Renal cortical epithelial cell (primary cell): ENCODE measurements around the gene JPH3. TPM values are rescaled to one million over a fixed set of nuclear protein-coding genes. Genes with fewer than 3 reads are reported as not detected.

Source experiments
- DNase-seq: peaks from one replicate; pipeline ENCODE4 v3.0.0-alpha.2; 2011; ENCODE audit warnings: low read depth
- total RNA-seq: library from RNA; depleted of rRNA; stranded (reverse); fragments of >200 nt; gene quantifications from 2 replicates; pipeline ENCODE4 v1.2.3, GENCODE V29; 2014

The JPH3 gene
- total RNA-seq, 1 donor from 2014 or later, result 0.50 TPM

DNA sequence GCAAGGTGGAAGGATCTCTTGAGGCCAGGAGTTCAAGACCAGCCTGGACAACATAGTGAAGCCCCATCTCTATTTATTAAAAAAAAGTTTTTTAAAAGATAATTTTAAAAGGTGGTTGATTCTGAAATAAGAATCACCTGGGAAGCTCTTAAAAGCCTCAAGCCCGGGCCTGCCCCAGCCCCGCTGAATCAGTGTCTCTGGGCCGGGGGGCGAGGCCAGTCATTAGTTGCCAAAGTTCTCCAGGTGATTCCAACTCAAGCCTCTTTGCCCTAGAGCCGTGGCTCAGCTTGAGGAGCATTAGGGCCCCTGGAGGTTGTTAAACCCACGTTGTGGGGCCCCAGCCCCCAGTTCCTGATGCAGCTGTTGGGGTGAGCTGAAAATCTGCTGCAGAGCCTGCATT, 24.6 kb downstream of the JPH3 start:
- DNase-seq, result no peak

GRCh38 chr16:87627542-87628245, 25.4 kb downstream of the JPH3 start:
- no peak for DNase-seq

DNA sequence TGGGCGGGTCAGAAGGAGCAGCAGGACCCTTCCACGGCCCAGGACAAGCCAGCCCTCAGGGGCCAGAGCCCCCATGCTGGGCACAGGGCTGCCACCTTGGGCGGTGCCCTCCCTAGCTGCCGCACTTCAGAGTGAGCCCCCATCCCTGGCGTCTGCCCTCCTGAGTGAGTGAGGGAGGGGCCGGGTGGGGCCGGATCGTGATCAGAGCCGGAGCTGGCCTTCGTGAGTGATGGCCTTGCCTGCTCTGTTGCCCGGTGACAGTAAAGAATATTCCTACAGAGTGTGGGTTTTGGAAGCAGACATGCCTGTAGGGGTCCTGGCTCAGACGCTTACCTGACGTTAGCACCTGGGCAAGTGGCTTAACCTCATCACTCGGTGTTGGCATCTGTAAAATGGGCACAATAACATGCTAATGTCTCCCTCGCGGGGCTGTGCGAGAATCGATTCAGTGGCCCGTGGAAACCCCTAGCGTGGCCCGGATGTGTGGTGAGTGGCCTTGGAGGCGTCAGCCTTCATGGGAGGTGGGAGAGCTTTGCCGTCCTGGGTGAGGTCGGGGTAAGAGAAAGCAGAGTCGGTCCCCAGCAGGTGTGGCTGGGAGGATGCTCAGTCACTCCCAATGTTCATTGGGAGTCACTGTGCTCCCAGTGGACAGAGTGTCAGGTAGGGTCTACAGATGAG, 26.1 kb downstream of the JPH3 start:
- no peak for DNase-seq

- DNase-seq, result peak; percentile 88
Measured at GRCh38 chr16:87628940-87629339, 26.6 kb downstream of the JPH3 start.

- DNase-seq, result no peak
Measured at GRCh38 chr16:87631067-87631466, 28.8 kb downstream of the JPH3 start.

- DNase-seq, result no peak
Measured at GRCh38 chr16:87634411-87634810, 32.1 kb downstream of the JPH3 start.

- peak; percentile 21 for DNase-seq
Measured at GRCh38 chr16:87635541-87636049, 33.3 kb downstream of the JPH3 start.

- peak; percentile 67 for DNase-seq
Measured at GRCh38 chr16:87636050-87636684, 33.9 kb downstream of the JPH3 start.

- DNase-seq, result no peak
Measured at GRCh38 chr16:87636741-87637140, 34.4 kb downstream of the JPH3 start.

- DNase-seq, result no peak
Measured at GRCh38 chr16:87637357-87637756, 35.0 kb downstream of the JPH3 start.

- DNase-seq, result no peak
Measured at GRCh38 chr16:87638736-87639135, 36.4 kb downstream of the JPH3 start.

- no peak for DNase-seq
Measured at GRCh38 chr16:87641721-87642120, 39.4 kb downstream of the JPH3 start.

DNA sequence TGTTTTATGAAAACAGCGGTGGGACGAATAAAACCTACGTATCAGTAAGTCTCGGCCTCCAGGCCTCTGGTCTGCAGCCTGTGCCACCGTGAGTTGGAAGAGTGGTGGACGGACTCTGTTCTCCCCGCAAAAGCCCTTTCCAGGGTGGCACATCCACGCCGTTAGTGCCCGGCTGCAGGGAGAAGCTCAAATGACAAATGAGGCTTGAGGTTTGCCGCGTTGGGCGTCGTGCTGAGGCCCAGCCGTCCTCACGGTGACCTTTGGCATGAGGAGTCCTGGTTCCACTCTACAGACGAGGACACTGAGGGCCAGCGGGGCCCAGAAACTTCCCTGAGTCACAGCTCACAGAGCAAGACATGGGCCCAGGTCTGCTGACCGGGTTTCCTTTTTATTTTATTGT, 40.2 kb downstream of the JPH3 start:
- no peak for DNase-seq

DNA sequence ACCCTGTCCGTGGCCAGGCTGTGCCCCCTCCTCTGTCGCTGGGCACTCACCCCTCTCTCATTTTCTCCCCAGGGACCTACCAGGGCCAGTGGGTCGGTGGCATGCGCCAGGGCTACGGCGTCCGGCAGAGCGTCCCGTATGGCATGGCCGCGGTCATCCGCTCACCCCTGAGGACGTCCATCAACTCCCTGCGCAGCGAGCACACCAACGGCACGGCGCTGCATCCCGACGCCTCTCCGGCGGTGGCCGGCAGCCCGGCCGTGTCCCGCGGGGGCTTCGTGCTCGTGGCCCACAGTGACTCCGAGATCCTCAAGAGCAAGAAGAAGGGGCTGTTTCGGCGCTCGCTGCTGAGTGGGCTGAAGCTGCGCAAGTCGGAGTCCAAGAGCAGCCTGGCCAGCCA, 41.9 kb downstream of the JPH3 start:
- no peak for DNase-seq

DNA sequence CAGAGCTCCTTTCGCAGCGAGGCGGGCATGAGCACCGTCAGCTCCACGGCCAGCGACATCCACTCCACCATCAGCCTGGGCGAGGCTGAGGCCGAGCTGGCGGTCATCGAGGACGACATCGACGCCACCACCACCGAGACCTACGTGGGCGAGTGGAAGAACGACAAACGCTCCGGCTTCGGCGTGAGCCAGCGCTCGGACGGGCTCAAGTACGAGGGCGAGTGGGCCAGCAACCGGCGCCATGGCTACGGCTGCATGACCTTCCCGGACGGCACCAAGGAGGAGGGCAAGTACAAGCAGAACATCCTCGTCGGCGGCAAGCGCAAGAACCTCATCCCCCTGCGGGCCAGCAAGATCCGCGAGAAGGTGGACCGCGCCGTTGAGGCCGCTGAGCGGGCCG, 42.3 kb downstream of the JPH3 start:
- DNase-seq, result no peak

DNA sequence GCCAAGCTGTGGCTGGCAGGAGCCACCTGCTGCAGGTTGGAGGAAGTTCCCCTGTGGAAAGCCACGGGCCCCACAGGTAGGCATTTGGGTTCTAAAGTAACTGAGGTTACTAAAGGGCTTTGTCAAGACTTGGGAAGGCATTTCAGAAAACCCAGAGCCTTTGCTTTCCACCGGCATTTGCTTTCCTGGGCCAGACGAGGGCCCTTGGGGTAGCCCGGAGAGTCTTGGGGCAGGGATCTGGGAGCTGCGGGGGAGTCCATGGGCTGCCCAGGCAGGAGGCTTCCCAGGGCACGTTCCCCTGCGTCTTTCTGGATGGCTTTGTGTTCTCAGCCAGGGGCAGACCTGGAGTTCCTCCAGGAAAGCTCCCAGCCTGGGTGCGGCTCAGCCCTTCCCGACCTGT, 43.5 kb downstream of the JPH3 start:
- DNase-seq, result no peak

DNA sequence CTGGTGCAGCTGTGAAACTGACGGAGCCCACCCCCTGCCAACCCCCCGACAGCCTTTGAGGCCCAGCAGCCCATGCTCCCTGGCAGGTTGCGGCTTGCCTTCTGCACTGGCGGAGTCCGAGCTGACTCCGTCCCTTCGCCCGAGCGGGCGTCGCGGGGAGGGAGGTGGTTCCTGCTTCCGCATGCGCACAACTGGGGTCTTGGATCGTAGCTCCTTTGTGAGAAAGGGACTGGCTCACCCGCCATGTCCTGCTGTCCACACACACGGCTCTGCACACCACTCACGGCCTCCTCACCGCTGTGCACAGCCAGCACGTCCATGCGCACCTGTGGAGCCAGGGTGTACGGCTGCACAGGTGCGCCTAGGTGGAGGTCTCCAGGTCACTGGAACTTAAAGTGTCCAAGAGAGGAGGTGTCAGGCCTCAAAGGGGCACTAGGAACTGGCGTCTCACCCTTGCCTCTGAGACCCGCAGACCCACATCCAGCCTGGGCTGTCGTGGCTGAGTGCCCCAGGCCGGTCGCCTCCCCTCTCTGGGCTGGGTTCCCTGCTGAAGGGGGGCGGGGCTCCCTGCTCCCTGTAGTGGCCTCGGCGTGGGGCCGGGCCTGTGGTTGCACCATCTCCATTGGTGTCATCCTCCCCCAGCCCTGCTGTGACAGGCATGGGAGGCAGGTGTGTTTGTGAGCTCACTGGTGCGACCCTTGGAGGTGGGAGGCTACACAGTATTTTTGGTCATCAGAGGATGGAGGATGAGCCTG, 45.3 kb downstream of the JPH3 start:
- DNase-seq, result no peak

GRCh38 chr16:87648236-87648635, 45.9 kb downstream of the JPH3 start:
- DNase-seq, result no peak

DNA sequence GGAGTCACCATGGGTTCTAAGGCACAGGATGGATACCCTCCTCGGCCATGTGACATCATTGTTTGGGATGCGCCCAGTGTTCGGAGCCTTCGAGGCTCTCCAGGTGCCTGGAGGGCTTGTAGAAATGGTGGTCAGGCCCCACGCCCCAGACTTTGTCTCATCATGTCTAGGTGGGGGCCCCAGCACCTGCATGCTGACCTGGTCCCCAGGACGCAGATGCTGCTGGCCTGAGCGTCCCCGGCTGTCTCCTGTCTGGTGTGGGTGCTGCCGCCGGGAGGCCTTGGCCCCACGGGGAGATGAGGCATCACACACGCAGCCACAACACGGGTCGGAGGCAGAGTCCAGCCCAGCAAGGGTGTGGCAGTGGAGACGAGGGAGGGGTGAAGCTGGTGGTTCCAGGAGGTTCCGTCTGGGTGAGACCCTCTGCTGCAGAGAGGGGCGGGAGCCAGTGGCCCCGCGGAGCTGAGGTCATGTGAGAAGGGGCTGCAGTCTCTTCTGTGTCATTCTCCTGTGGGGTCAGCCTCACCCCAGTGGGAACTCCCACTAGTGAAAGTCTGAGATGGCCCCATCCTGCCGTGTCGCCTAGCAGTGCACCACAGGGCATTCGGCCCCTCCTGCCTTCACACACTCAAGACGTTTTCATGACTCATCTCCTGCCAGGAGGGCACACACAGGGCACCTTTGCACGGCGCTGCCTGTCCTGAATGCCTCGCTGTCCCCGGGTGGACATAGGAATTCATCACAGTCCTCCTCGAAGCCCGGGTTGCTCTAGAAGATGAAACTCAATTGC, 46.6 kb downstream of the JPH3 start:
- DNase-seq, result no peak

DNA sequence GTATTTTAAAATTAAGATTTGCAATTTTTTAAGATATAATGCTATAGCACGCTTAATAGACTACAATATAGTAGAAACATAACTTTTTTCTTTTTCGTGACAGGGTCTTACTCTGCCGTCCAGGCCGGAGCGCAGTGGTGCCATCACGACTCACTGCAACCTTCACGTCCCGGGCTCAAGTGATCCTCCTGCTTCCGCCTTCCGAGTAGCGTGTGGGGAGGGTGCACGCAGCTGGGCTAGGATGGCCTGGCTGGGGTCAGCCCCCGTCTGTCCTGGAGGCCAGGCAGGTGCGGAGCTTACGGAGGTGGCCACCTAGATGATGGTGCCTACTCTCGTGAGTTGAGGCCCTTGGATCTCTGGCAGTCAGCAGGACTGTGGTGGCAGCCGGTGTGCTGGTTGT, 50.1 kb downstream of the JPH3 start:
- DNase-seq, result no peak

DNA sequence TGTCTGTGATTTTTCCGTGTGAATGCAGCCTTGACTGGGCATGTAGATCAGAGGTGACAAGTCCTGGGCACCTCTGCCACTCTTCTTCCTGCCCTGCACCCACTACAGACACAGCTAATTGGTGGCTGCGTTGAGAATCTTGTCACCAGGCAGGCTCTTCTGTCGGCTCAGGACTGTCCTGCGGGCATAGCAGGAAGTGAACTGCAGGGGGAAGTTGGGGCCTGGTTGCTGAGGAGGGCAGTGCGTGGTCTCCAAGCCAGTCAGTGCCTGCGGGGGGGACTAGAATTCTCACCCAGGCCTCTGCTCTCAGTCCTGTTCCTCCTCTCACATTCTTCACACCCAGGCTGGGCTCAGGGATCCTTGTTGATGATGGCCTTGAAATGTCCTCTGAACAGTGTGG, 50.5 kb downstream of the JPH3 start:
- DNase-seq, result no peak
